ENCODE results near the gene GTF2H2C.
A peak's percentile ranks its signal among the peaks of the same experiment; 100 is the strongest.
"Not testable (repeated sequence)": the region's sequence is repeated elsewhere in the genome, so short reads cannot be mapped to it uniquely, and the experiment has no call there.

Gene GTF2H2C

DNA sequence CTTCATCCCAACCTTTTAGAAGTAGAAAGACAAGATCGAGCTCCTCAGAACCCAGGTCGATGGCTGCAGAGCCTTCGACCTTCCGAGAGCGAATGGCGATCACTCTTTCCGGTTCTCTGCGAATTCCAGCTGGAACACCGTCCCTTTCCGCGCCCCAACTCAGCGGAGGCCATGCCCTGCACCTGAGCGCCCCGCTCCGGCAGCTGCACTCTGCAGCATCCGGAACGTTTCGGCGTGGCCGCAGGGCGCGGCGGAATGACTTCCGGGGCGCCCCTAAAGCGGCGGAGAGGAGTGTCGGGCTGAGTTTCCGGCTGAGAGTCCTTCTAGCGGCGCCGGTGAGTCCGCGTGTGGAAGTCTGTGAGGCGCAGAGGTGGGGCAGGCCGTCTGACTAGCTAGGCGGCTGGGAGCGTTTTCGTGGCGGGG is at the start of gene GTF2H2C:
Gene GTF2H2C (plus strand): TSS at position 284 of the 423 bp plus-strand sequence. CDS start 4,942 bp downstream, outside the sequence.
- peak; percentile 69 for DNase-seq

- no peak for DNase-seq
Measured at GRCh38 chr5:69510694-69511093, 49.3 kb upstream of the GTF2H2C start.

GRCh38 chr5:69512740-69513260 is 47.2 kb upstream of the GTF2H2C start:
- DNase-seq: no peak

DNA sequence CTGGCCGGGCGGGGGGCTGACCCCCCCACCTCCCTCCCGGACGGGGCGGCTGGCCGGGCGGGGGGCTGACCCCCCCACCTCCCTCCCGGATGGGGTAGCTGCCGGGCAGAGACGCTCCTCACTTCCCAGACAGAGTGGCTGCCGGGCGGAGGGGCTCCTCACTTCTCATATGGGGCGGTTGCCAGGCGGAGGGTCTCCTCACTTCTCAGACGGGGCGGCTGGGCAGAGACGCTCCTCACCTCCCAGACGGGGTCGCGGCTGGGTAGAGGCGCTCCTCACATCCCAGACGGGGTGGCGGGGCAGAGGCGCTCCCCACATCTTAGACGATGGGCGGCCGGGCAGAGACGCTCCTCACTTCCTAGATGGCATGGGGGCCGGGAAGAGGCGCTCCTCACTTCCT is 44.4 kb upstream of the GTF2H2C start:
- not testable (repeated sequence) for DNase-seq

- DNase-seq: no peak
Measured at GRCh38 chr5:69516769-69517168, 43.2 kb upstream of the GTF2H2C start.

GRCh38 chr5:69517763-69518212 is 42.2 kb upstream of the GTF2H2C start:
- DNase-seq: no peak

- no peak for DNase-seq
Measured at GRCh38 chr5:69519285-69519684, 40.7 kb upstream of the GTF2H2C start.

DNA sequence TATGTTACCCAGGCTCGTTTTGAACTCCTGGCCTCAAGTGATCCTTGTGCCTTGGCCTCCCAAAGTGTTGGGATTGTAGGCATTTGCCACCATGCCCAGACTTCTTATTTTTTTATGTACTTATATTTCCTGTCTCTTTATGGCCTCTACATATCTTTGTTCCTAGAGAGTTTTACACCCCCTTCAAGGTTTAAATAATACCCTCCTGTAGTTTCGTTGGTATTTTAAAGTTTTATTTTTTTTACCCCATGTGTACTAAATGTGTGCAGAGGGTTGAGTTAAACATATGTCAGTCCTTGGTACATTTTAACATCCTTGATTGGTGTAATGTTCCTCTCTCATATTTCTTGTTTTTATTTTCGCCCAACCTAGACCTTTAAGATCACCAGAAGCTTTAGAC is 38.0 kb upstream of the GTF2H2C start:
- no peak for DNase-seq

GRCh38 chr5:69525490-69525889 is 34.5 kb upstream of the GTF2H2C start:
- no peak for DNase-seq

DNA sequence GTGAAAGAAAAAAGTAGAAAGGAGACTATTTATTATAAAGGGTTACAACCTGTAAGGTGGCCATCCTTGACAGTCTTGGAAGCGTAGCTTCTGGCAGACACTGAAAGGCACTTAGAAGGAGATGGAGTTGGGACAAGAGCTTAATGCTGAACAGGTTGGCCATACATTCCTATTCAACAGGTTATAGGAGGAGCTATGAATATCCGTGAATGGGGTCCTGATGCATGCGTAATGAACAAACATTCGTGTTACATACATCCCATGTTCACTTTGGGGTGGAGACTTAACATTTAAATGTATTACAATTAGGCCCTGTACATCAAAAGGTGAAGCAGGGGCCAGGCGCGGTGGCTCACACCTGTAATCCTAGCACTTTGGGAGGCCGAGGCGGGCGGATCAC is 33.3 kb upstream of the GTF2H2C start:
- no peak for DNase-seq

DNA sequence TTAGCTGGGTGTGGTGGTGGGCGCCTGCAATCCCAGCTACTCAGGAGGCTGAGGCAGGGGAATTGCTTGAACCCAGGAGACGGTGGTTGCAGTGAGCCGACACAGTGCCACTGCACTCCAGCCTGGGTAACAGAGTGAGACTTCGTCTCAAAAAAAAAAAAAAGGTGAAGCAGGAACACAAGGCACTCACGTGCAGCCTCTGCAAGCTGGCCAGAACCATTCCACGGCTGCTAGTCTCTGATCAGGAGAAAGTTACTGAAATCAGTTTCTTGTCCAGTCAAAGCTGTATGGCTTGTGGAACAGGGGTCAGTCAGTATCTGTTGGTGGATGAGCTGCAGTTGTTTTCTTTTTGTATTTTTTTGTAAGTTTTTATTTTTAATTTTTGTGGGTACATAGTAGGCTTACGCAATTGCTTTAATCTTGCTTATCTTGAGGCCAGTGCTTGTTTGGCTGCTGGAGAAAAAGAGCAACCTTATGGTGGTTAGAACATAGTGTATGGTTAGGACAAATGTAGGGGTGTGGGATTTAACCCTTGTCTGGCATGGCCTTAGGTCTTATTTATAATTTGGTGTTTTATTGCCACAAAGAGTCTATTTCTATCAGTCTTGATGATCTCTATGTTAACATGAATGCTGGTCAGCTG is 32.7 kb upstream of the GTF2H2C start:
- DNase-seq: no peak

GRCh38 chr5:69528035-69528434 is 32.0 kb upstream of the GTF2H2C start:
- no peak for DNase-seq

- no peak for DNase-seq
Measured at GRCh38 chr5:69528609-69529008, 31.4 kb upstream of the GTF2H2C start.

DNA sequence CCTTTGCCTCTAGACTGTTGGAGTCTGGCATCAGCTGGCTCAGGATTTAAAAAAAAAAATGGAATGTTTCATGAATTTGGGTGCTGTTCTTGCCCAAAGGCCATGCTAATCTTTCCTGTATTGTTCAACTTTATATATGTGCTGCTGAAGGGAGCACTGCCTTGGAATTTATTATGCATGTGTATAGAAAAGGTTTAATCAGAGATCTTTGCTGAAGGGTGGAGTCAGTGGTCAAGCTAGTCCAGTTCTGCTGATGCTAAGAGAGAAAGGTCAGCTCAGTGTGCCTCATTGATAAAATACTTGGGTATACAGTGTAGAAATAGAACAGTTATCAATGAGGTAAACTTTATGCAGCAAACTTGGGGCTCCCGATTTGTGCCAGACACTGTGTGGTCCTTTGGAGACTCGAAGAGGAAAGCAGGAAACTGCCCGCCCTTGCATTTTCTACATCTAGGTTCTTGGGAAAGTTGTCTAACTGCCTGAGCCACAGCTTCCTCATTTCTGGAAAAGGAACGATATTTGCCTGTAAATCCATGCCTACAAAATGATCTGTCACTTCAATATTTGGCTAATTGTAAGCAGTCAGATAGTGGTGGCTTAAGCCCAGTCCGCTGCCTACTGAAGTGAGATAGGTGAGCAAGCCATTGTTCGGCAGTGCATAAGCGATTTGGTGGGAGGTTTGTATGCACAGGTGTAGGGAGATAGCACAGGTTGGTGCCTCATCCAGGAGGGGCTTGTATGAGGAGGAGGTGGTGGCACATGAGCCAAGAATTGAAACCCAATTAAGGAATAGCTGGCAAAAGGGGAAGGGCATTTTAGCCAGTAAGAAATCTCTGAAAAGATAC is 29.2 kb upstream of the GTF2H2C start:
- DNase-seq: peak; percentile 28

GRCh38 chr5:69531406-69531801 is 28.6 kb upstream of the GTF2H2C start:
- DNase-seq: no peak

GRCh38 chr5:69537911-69538310 is 22.1 kb upstream of the GTF2H2C start:
- not testable (repeated sequence) for DNase-seq

DNA sequence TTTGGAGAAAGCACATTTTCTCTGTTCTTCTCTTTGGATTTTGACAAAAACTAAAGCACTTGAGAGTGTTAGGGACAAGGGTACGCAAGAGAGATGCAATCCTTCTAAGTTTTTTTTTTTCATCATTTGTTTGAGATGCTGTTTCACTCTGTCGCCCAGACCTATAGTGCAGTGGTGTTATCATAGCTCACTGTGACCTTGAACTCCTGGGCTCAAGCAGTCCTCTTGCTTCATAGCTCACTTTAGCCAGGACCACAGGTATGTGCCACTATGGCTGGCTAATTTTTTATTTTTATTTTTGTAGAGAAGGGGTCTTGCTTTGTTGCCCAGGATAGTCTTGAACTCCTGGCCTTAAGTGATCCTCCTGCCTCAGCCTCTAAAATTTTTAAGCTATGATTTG is 21.3 kb upstream of the GTF2H2C start:
- not testable (repeated sequence) for DNase-seq

DNA sequence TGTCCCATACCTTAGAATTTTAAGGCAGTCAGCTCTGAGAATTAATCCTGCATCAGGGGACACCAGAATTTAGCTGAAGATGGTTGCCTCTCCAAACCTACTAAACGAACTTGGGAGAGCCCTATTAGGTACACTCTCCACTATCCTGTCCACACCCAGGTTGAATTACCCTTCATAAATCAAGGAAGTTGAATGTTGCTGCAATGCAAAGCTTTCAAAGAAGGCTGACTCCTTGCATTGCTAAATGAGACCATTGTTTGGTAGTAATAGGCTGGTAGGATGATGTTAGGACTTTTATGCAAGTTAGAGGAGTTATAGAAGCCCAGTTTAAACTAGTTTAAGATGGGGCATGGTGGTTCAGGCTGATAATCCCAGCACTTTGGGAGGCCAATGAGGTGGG is 18.6 kb upstream of the GTF2H2C start:
- not testable (repeated sequence) for DNase-seq

GRCh38 chr5:69542838-69543618 is 17.0 kb upstream of the GTF2H2C start:
- DNase-seq: not testable (repeated sequence)

- DNase-seq: not testable (repeated sequence)
Measured at GRCh38 chr5:69544602-69545001, 15.4 kb upstream of the GTF2H2C start.

DNA sequence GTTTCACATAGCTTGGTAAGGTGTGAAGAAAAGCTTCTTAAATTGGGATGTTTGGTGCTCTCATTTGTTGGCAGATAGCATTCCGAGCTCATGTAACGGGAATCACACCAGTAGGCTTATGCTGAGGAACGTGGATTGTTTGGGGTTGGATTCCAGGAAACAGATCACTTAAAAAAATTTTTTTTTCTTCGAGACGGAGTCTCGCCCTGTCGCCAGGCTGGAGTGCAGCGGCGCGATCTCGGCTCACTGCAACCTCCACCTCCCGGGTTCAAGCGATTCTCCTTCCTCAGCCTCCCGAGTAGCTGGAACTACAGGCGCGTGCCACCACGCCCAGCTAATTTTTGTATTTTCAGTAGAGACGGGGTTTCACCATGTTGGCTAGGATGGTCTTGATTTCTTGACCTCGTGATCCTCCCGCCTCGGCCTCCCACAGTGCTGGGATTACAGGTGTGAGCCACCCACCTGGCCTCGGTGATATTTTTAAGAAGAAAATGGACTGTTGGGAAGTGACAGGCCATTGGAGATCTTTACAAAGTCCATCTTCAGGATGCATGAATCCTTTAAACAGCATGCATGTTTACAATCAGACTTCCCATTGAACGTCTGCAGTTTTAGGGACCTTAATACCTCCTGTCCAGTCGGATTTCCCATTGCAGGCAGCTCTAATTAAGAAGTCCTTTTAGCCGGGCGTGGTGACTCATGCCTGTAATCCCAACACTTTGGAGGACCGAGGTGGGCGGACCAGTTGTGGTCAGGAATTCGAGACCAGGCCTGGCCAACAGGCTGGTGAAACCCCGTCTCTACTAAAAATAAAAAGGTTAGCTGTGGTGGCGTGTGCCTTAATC is 818 bp downstream of the GTF2H2C start:
- DNase-seq: not testable (repeated sequence)

DNA sequence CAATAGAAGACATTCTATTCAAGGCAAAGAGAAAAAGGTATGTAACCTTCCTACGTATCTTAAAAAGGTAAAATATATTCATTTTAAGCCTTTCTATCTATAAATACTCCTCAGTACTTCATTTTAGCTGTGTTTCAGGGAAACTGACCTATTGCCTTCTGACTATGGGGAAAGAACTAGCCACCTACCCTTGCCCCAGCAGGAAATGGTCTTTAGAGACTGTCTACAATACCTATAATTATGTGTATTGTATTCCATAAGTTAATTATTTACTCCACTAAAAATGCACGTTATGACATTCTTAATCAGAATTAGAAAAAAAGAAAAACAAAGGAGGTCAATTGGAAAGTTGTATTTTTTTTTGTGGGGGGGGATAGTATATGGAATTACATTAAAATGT is 6.2 kb downstream of the GTF2H2C start:
- not testable (repeated sequence) for DNase-seq
